SK-N-MC (cell line): Measurements from ENCODE around the gene STRIT1.

Experiments
- EZH2 ChIP-seq: fragments of 200-600 bp; sonication (generic); IDR thresholded peaks from one replicate; pipeline ENCODE4 v1.6.1; 2017; ENCODE audit warnings: antibody characterized with exemption
- FOXP2 ChIP-seq: optimal IDR thresholded peaks from 2 replicates; pipeline ENCODE3; 2011; ENCODE audit warnings: mild to moderate bottlenecking, moderate library complexity; ENCODE audit not compliant: insufficient read depth; ENCODE audit errors: extremely low read length, control extremely low read depth
- POLR2AphosphoS5 ChIP-seq: IDR thresholded peaks from 2 replicates; pipeline ENCODE4 v1.6.1; 2012; ENCODE audit warnings: mild to moderate bottlenecking, low read depth, low read length, borderline replicate concordance

DNA sequence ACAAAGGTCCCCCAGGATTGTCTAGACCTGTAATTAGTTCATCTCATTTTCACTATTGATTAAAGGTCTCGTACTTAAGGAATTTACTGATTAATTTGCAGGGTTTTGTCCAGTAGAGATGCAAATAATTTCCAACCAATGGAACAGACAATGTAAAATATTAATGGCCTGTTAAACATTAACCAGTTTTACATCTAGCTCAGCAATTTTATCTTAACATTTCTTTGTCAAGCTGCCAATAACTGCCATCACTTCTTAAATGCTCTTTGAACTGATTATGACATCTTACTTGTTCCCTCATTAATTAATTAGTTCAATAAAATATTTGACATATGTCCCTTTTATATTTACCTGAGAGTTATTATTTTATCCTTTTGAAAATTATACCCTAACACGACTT, 9.4 kb upstream of the STRIT1 start:
- TF ChIP-seq POLR2AphosphoS5, result no peak
- no peak for TF ChIP-seq EZH2
- no peak for TF ChIP-seq FOXP2
